ENCODE measurements around the gene KIF11. TPM values are rescaled to one million over a fixed set of nuclear protein-coding genes. Genes with fewer than 3 reads are reported as not detected.
A peak's percentile ranks its signal among the peaks of the same experiment; 100 is the strongest.

The KIF11 gene
- total RNA-seq, 1 experiment from 2014 or later = 37.7 TPM

GRCh38 chr10:92593619-92594588 is 974 bp downstream of the KIF11 start:
- peaks cover 28% of the 10 kb centered on the region for H3K36me3 Mint-ChIP-seq (ENCODE audit: insufficient read depth, unreplicated experiment)
- Histone ChIP-seq H3K36me3 (ENCODE audit: control insufficient read depth, insufficient read depth, low read length) (no peaks in the 10 kb centered on the region), H3K9me3 (no peaks in the 10 kb centered on the region), H3K4me1 (peaks cover 5% of the 10 kb centered on the region; the same call in 1 of the 2 replicates), H3K27me3 (replicated peaks; ENCODE audit: control insufficient read depth, insufficient read depth, low read length) (no peaks in the 10 kb centered on the region), H3K4me3 (ENCODE audit: low read depth, low read length) (peak overlapping the region; percentile 80)
- H3K9me3 Mint-ChIP-seq (ENCODE audit: unreplicated experiment) = no peaks in the 10 kb centered on the region
- peaks cover 30% of the 10 kb centered on the region for H3K4me1 Mint-ChIP-seq (ENCODE audit: low read depth, unreplicated experiment)
- ChIA-PET POLR2A (no interaction called here), CTCF (no interaction called here)
- no peak for TF ChIP-seq CTCF (IDR thresholded peaks at IDR 0.05; ENCODE audit: insufficient read depth in 1 of 2, low read depth in 1 of 2, low read length in 1 of 2, severe bottlenecking in 1 of 2, unreplicated experiment in 1 of 2)
- no peak for DNase-seq
- peak overlapping the region; percentile 100 for H3K4me3 Mint-ChIP-seq (ENCODE audit: unreplicated experiment)
- H3K27me3 Mint-ChIP-seq (ENCODE audit: insufficient read depth, unreplicated experiment) = no peaks in the 10 kb centered on the region
- TSS peak; percentile 47 for BruUV-seq (replicated peaks)
- intact Hi-C loops (cut with micrococcal nuclease; ENCODE audit: unreplicated experiment) = loop anchor here (10.0 kb wide), 2 partner anchors 251 to 291 kb away; partner anchors contain the start of gene EXOC6
- peak overlapping the region; percentile 99 for H3K27ac Mint-ChIP-seq (ENCODE audit: unreplicated experiment)

GRCh38 chr10:92595505-92595904 is 2.6 kb downstream of the KIF11 start:
- H3K36me3 ChIP-seq (ENCODE audit: control insufficient read depth, insufficient read depth, low read length) = no peaks in the 10 kb centered on the region
- ChIA-PET POLR2A (no interaction called here), CTCF (no interaction called here)
- no peaks in the 10 kb centered on the region for H3K9me3 ChIP-seq
- Mint-ChIP-seq H3K4me1 (ENCODE audit: low read depth, unreplicated experiment) (peaks cover 21% of the 10 kb centered on the region), H3K36me3 (ENCODE audit: insufficient read depth, unreplicated experiment) (peaks cover 31% of the 10 kb centered on the region), H3K27ac (ENCODE audit: unreplicated experiment) (no peak overlapping the region), H3K9me3 (ENCODE audit: unreplicated experiment) (no peaks in the 10 kb centered on the region), H3K4me3 (ENCODE audit: unreplicated experiment) (peak overlapping the region; percentile 100), H3K27me3 (ENCODE audit: insufficient read depth, unreplicated experiment) (no peaks in the 10 kb centered on the region)
- H3K27me3 ChIP-seq (replicated peaks; ENCODE audit: control insufficient read depth, insufficient read depth, low read length) = no peaks in the 10 kb centered on the region
- no TSS peak for BruUV-seq (replicated peaks)
- H3K4me3 ChIP-seq (ENCODE audit: low read depth, low read length) = no peak overlapping the region
- H3K4me1 ChIP-seq = peaks cover under 1% of the 10 kb centered on the region; the same call in 1 of the 2 replicates
- no peak for TF ChIP-seq CTCF (IDR thresholded peaks at IDR 0.05; ENCODE audit: insufficient read depth in 1 of 2, low read depth in 1 of 2, low read length in 1 of 2, severe bottlenecking in 1 of 2, unreplicated experiment in 1 of 2)
- DNase-seq = no peak
- intact Hi-C loops (cut with micrococcal nuclease; ENCODE audit: unreplicated experiment) = loop anchor here (10.0 kb wide), 2 partner anchors 249 to 289 kb away; partner anchors contain the start of gene EXOC6

GRCh38 chr10:92598321-92598720 is 5.4 kb downstream of the KIF11 start:
- H3K9me3 Mint-ChIP-seq (ENCODE audit: unreplicated experiment) = no peaks in the 10 kb centered on the region
- H3K4me1 Mint-ChIP-seq (ENCODE audit: low read depth, unreplicated experiment) = peaks cover 12% of the 10 kb centered on the region
- TF ChIP-seq CTCF (IDR thresholded peaks at IDR 0.05; ENCODE audit: insufficient read depth in 1 of 2, low read depth in 1 of 2, low read length in 1 of 2, severe bottlenecking in 1 of 2, unreplicated experiment in 1 of 2) = no peak
- no peak for DNase-seq
- H3K4me3 ChIP-seq (ENCODE audit: low read depth, low read length) = no peak overlapping the region
- H3K27me3 Mint-ChIP-seq (ENCODE audit: insufficient read depth, unreplicated experiment) = no peaks in the 10 kb centered on the region
- H3K4me3 Mint-ChIP-seq (ENCODE audit: unreplicated experiment) = no peak overlapping the region
- no peaks in the 10 kb centered on the region; the same call in 1 of the 2 replicates for H3K4me1 ChIP-seq
- no peaks in the 10 kb centered on the region for H3K9me3 ChIP-seq
- no peaks in the 10 kb centered on the region for H3K27me3 ChIP-seq (replicated peaks; ENCODE audit: control insufficient read depth, insufficient read depth, low read length)
- peaks cover 16% of the 10 kb centered on the region for H3K36me3 Mint-ChIP-seq (ENCODE audit: insufficient read depth, unreplicated experiment)
- POLR2A ChIA-PET = no interaction called here
- CTCF ChIA-PET = interaction anchor here (0.6 kb wide), 1 partner anchor 270 kb away, joined by 4 read pairs; no protein-coding TSS in a partner anchor
- H3K36me3 ChIP-seq (ENCODE audit: control insufficient read depth, insufficient read depth, low read length) = no peaks in the 10 kb centered on the region
- BruUV-seq (replicated peaks) = no TSS peak
- intact Hi-C loops (cut with micrococcal nuclease; ENCODE audit: unreplicated experiment) = loop anchor here (10.0 kb wide), 2 partner anchors 246 to 286 kb away; partner anchors contain the start of gene EXOC6
- H3K27ac Mint-ChIP-seq (ENCODE audit: unreplicated experiment) = no peak overlapping the region

All from Caco-2 (cell line).